Stimulated activated CD4-positive, alpha-beta T cell treated with anti-CD3 and anti-CD28 coated beads, Interleukin-1b, Interleukin-23, amount 100 ng/mL, for 24 hours (primary cell): ENCODE results near the gene CYBA.
A peak's percentile ranks its signal among the peaks of the same experiment; 100 is the strongest.

Experiments
- DNase-seq, 4 experiments: peaks; one replicate each; pipeline ENCODE4 v3.0.0-alpha.2; 2020; ENCODE audit warnings: low read depth in 4 of 4, low spot score in 1 of 4

Gene CYBA

GRCh38 chr16:88662843-88663606 lies 12.2 kb upstream of the CYBA start, which contains the start of gene MVD:
Gene MVD, minus strand, starts transcription at chr16:88663091. Its CDS starts 11 bp downstream, at chr16:88663080.
- DNase-seq, result peak; percentile 78 to 93 (median 84)

- no peak for DNase-seq
Measured at GRCh38 chr16:88662222-88662842, 11.5 kb upstream of the CYBA start.

- DNase-seq, result no peak
Measured at GRCh38 chr16:88661468-88661867, 10.6 kb upstream of the CYBA start.

- no peak for DNase-seq
Measured at GRCh38 chr16:88659160-88659559, 8.3 kb upstream of the CYBA start.

GRCh38 chr16:88658714-88659113 lies 7.9 kb upstream of the CYBA start:
- DNase-seq, result no peak

GRCh38 chr16:88657371-88657770 lies 6.5 kb upstream of the CYBA start:
- DNase-seq, result no peak

GRCh38 chr16:88656291-88656980 lies 5.6 kb upstream of the CYBA start:
- no peak for DNase-seq

- DNase-seq, result no peak
Measured at GRCh38 chr16:88655733-88656281, 5.0 kb upstream of the CYBA start.

- no peak for DNase-seq
Measured at GRCh38 chr16:88655053-88655732, 4.3 kb upstream of the CYBA start.

GRCh38 chr16:88654363-88655052 lies 3.7 kb upstream of the CYBA start:
- no peak for DNase-seq

GRCh38 chr16:88653596-88654362 lies 2.9 kb upstream of the CYBA start:
- DNase-seq, result no peak

- no peak for DNase-seq
Measured at GRCh38 chr16:88653101-88653500, 2.2 kb upstream of the CYBA start.

GRCh38 chr16:88652762-88653063 lies 1.9 kb upstream of the CYBA start:
- no peak for DNase-seq

- no peak for DNase-seq
Measured at GRCh38 chr16:88651989-88652761, 1.3 kb upstream of the CYBA start.

GRCh38 chr16:88651276-88651988 lies 579 bp upstream of the CYBA start:
- DNase-seq, result peak in 2 of 4 experiments; percentile 64 to 79

GRCh38 chr16:88649924-88650748 lies 717 bp downstream of the CYBA start:
- DNase-seq, result no peak

- DNase-seq, result no peak
Measured at GRCh38 chr16:88649195-88649923, 1.5 kb downstream of the CYBA start.
